Measurements from ENCODE around the gene STARD3NL. TPM values are rescaled to one million over a fixed set of nuclear protein-coding genes. Genes with fewer than 3 reads are reported as not detected.
"Not testable (repeated sequence)": the region's sequence is repeated elsewhere in the genome, so short reads cannot be mapped to it uniquely, and the experiment has no call there.

STARD3NL gene
- polyA plus RNA-seq, 1 donor (not counting 4 experiments of a cell fraction or from before 2014, with no cell fraction given): 45.1 TPM

- H4K20me1 ChIP-seq (ENCODE audit: control insufficient read depth, extremely low read depth, insufficient read depth, low read length): no peaks in the 10 kb centered on the region
- H2AFZ ChIP-seq (ENCODE audit: control insufficient read depth, low read length): no peak overlapping the region
- H3K4me3 ChIP-seq (ENCODE audit: control insufficient read depth in 2 of 3, extremely low read depth in 1 of 3, insufficient read depth in 2 of 3, low read depth in 1 of 3, low read length in 3 of 3): no peak overlapping the region
- no peak overlapping the region for H3K4me2 ChIP-seq (ENCODE audit: control insufficient read depth, extremely low read depth, insufficient read depth, low read depth, low read length)
- H3K27me3 ChIP-seq (ENCODE audit: control insufficient read depth, extremely low read depth, insufficient read depth, low read length): no peaks in the 10 kb centered on the region
- FAIRE-seq (no peak), DNase-seq (ENCODE audit: low read depth, low spot score) (no peak)
- no peaks in the 10 kb centered on the region for H3K4me1 ChIP-seq (ENCODE audit: control insufficient read depth, extremely low read depth, insufficient read depth, low read length)
- H3K9ac ChIP-seq (ENCODE audit: control insufficient read depth, extremely low read depth, insufficient read depth, low read length): no peak overlapping the region
- H3K9me3 ChIP-seq (ENCODE audit: control insufficient read depth, low read depth, low read length): no peaks in the 10 kb centered on the region
- no peaks in the 10 kb centered on the region for H3K79me2 ChIP-seq (ENCODE audit: control insufficient read depth, insufficient read depth, low read length)
- dilution Hi-C loops (cut with MboI; ENCODE audit: extremely low pct_ligation_motif_present, low sequenced_read_pairs): no loop called here
- no peaks in the 10 kb centered on the region for H3K36me3 ChIP-seq (ENCODE audit: control insufficient read depth in 2 of 2, extremely low read depth in 1 of 2, insufficient read depth in 2 of 2, low read length in 2 of 2)
- H3K9me1 ChIP-seq (ENCODE audit: control insufficient read depth, extremely low read depth, insufficient read depth, low read length): no peaks in the 10 kb centered on the region
- H3K27ac ChIP-seq (ENCODE audit: control insufficient read depth, insufficient read depth, low read length): no peak overlapping the region
- TF ChIP-seq CTCF (optimal IDR thresholded peaks at IDR 0.05 in 1 of 3, IDR thresholded peaks at IDR 0.05 in 1 of 3, conservative IDR thresholded peaks at IDR 0.05 in 1 of 3; ENCODE audit: extremely low read depth in 1 of 3, insufficient read depth in 2 of 3, low read length in 3 of 3): no peak
- TF ChIP-seq EZH2 (IDR thresholded peaks at IDR 0.05; ENCODE audit: low read length): no peak
These were observed 64.8 kb downstream of the STARD3NL start for GRCh38 chr7:38242814-38243213.

- H3K79me2 ChIP-seq (ENCODE audit: control insufficient read depth, insufficient read depth, low read length); H3K9ac ChIP-seq (ENCODE audit: control insufficient read depth, extremely low read depth, insufficient read depth, low read length); H4K20me1 ChIP-seq (ENCODE audit: control insufficient read depth, extremely low read depth, insufficient read depth, low read length); H3K36me3 ChIP-seq (ENCODE audit: control insufficient read depth in 2 of 2, extremely low read depth in 1 of 2, insufficient read depth in 2 of 2, low read length in 2 of 2); H3K4me1 ChIP-seq (ENCODE audit: control insufficient read depth, extremely low read depth, insufficient read depth, low read length); FAIRE-seq; DNase-seq (ENCODE audit: low read depth, low spot score); H3K4me2 ChIP-seq (ENCODE audit: control insufficient read depth, extremely low read depth, insufficient read depth, low read depth, low read length); H3K9me1 ChIP-seq (ENCODE audit: control insufficient read depth, extremely low read depth, insufficient read depth, low read length); H3K4me3 ChIP-seq (ENCODE audit: control insufficient read depth in 2 of 3, extremely low read depth in 1 of 3, insufficient read depth in 2 of 3, low read depth in 1 of 3, low read length in 3 of 3); dilution Hi-C loops (cut with MboI; ENCODE audit: extremely low pct_ligation_motif_present, low sequenced_read_pairs); H2AFZ ChIP-seq (ENCODE audit: control insufficient read depth, low read length); H3K9me3 ChIP-seq (ENCODE audit: control insufficient read depth, low read depth, low read length); H3K27me3 ChIP-seq (ENCODE audit: control insufficient read depth, extremely low read depth, insufficient read depth, low read length); H3K27ac ChIP-seq (ENCODE audit: control insufficient read depth, insufficient read depth, low read length): not testable (repeated sequence)
These were observed 65.3 kb downstream of the STARD3NL start for GRCh38 chr7:38243345-38243744.

GRCh38 chr7:38244516-38244915 lies 66.5 kb downstream of the STARD3NL start:
- TF ChIP-seq CTCF (optimal IDR thresholded peaks at IDR 0.05 in 1 of 3, IDR thresholded peaks at IDR 0.05 in 1 of 3, conservative IDR thresholded peaks at IDR 0.05 in 1 of 3; ENCODE audit: extremely low read depth in 1 of 3, insufficient read depth in 2 of 3, low read length in 3 of 3) (no peak), EZH2 (IDR thresholded peaks at IDR 0.05; ENCODE audit: low read length) (no peak)
- Histone ChIP-seq H3K79me2 (ENCODE audit: control insufficient read depth, insufficient read depth, low read length) (no peaks in the 10 kb centered on the region), H3K36me3 (ENCODE audit: control insufficient read depth in 2 of 2, extremely low read depth in 1 of 2, insufficient read depth in 2 of 2, low read length in 2 of 2) (no peaks in the 10 kb centered on the region), H3K9me3 (ENCODE audit: control insufficient read depth, low read depth, low read length) (no peaks in the 10 kb centered on the region), H4K20me1 (ENCODE audit: control insufficient read depth, extremely low read depth, insufficient read depth, low read length) (no peaks in the 10 kb centered on the region), H3K9ac (ENCODE audit: control insufficient read depth, extremely low read depth, insufficient read depth, low read length) (no peak overlapping the region), H2AFZ (ENCODE audit: control insufficient read depth, low read length) (no peak overlapping the region), H3K27me3 (ENCODE audit: control insufficient read depth, extremely low read depth, insufficient read depth, low read length) (no peaks in the 10 kb centered on the region), H3K4me2 (ENCODE audit: control insufficient read depth, extremely low read depth, insufficient read depth, low read depth, low read length) (no peak overlapping the region), H3K4me3 (ENCODE audit: control insufficient read depth in 2 of 3, extremely low read depth in 1 of 3, insufficient read depth in 2 of 3, low read depth in 1 of 3, low read length in 3 of 3) (no peak overlapping the region), H3K4me1 (ENCODE audit: control insufficient read depth, extremely low read depth, insufficient read depth, low read length) (no peaks in the 10 kb centered on the region), H3K9me1 (ENCODE audit: control insufficient read depth, extremely low read depth, insufficient read depth, low read length) (no peaks in the 10 kb centered on the region), H3K27ac (ENCODE audit: control insufficient read depth, insufficient read depth, low read length) (no peak overlapping the region)
- DNase-seq (ENCODE audit: low read depth, low spot score): no peak
- dilution Hi-C loops (cut with MboI; ENCODE audit: extremely low pct_ligation_motif_present, low sequenced_read_pairs): no loop called here
- no peak for FAIRE-seq

Measured in keratinocyte (primary cell).